HG03064 (cell line): ENCODE measurements around the gene CSN2.
"Not testable (repeated sequence)": the region's sequence is repeated elsewhere in the genome, so short reads cannot be mapped to it uniquely, and the experiment has no call there.

Source experiments
- ATAC-seq: cut with Tn5 transposase; IDR thresholded peaks from one replicate; pipeline ENCODE4 v1.9.1; 2021; ENCODE audit warnings: low read depth; ENCODE audit not compliant: unreplicated experiment

CSN2 gene

GRCh38 chr4:69965628-69966027 is at the start of gene CSN2:
Gene CSN2, minus strand, starts transcription at chr4:69965728. Its CDS starts 4,733 bp downstream, at chr4:69960995.
- no peak for ATAC-seq

- ATAC-seq, result no peak
These were observed 43.2 kb upstream of the CSN2 start for GRCh38 chr4:70008771-70009170.

- ATAC-seq, result no peak
These were observed 37.0 kb upstream of the CSN2 start for GRCh38 chr4:70002507-70002906.

- no peak for ATAC-seq
These were observed 35.2 kb upstream of the CSN2 start for GRCh38 chr4:70000711-70001110.

GRCh38 chr4:69999420-69999819 is 33.9 kb upstream of the CSN2 start:
- ATAC-seq, result no peak

GRCh38 chr4:69995526-69996016 is 30.0 kb upstream of the CSN2 start, which contains the start of gene STATH:
Gene STATH, plus strand, starts transcription at chr4:69995966. Its CDS starts 2,472 bp downstream, at chr4:69998438.
- ATAC-seq, result no peak

- no peak for ATAC-seq
These were observed 29.3 kb upstream of the CSN2 start for GRCh38 chr4:69994782-69995181.

- no peak for ATAC-seq
These were observed 25.5 kb upstream of the CSN2 start for GRCh38 chr4:69991016-69991415.

- ATAC-seq, result no peak
These were observed 21.1 kb upstream of the CSN2 start for GRCh38 chr4:69986663-69987062.

GRCh38 chr4:69984030-69984443 is 18.5 kb upstream of the CSN2 start:
- no peak for ATAC-seq

- ATAC-seq, result no peak
These were observed 12.1 kb upstream of the CSN2 start for GRCh38 chr4:69977582-69977981.

- ATAC-seq, result no peak
These were observed 9.1 kb upstream of the CSN2 start for GRCh38 chr4:69974631-69975030.

GRCh38 chr4:69970071-69970470 is 4.5 kb upstream of the CSN2 start:
- ATAC-seq, result no peak

- no peak for ATAC-seq
These were observed 8.3 kb downstream of the CSN2 start for GRCh38 chr4:69957209-69957608.

- ATAC-seq, result no peak
These were observed 13.9 kb downstream of the CSN2 start for GRCh38 chr4:69951602-69952001.

- no peak for ATAC-seq
These were observed 29.0 kb downstream of the CSN2 start for GRCh38 chr4:69936566-69936965.

- no peak for ATAC-seq
These were observed 31.4 kb downstream of the CSN2 start for GRCh38 chr4:69934150-69934549.

GRCh38 chr4:69930768-69931167 is 34.8 kb downstream of the CSN2 start, which contains the start of gene CSN1S1:
Gene CSN1S1, plus strand, starts transcription at chr4:69931068. Its CDS starts 1,488 bp downstream, at chr4:69932556.
- no peak for ATAC-seq

GRCh38 chr4:69923782-69924410 is 41.6 kb downstream of the CSN2 start:
- not testable (repeated sequence) for ATAC-seq

- ATAC-seq, result no peak
These were observed 44.7 kb downstream of the CSN2 start for GRCh38 chr4:69920874-69921273.

GRCh38 chr4:69910016-69910782 is 55.3 kb downstream of the CSN2 start:
- no peak for ATAC-seq

- ATAC-seq, result no peak
These were observed 56.3 kb downstream of the CSN2 start for GRCh38 chr4:69909195-69909594.
